ENCODE measurements around the gene PCBD2.

DNA sequence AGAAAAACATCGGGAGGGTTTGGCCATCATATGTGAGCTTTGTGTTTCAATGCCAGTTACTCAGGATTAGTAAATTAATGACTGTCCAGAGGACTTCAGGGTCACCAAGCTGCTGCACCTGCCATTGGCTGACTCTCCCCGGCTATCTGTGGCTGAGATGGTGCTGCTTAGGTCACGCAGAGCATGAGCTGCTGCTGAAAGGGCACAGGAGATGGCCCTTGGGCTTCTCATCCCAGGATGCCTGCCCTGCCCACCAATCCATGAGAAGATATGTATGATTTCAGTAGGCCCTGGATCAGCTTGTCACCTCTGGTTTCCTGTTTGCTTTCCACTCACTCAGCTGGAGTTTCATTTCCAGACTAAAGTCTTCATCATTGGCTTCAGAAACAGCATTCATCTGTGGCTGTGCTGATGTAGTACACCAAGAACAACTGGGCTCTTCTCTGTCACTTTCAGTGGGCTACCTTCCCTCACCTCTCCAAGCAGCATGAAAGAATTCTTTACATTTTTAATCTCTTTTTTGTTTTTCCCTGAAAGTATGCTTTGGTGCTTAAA, 60.4 kb downstream of the PCBD2 start:
- TF ChIP-seq CTCF (IDR thresholded peaks at IDR 0.05; ENCODE audit: low read depth, low read length) = no peak
- TF ChIP-seq, protein P1, sequence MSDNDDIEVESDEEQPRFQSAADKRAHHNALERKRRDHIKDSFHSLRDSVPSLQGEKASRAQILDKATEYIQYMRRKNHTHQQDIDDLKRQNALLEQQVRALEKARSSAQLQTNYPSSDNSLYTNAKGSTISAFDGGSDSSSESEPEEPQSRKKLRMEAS (IDR thresholded peaks at IDR 0.05; ENCODE audit: low read depth, low read length) = no peak

Data from NB4 (cell line).